ENCODE results near the gene SLC28A2. TPM values are rescaled to one million over a fixed set of nuclear protein-coding genes. Genes with fewer than 3 reads are reported as not detected.

SLC28A2 gene
- not detected in 2 replicates for total RNA-seq

DNA sequence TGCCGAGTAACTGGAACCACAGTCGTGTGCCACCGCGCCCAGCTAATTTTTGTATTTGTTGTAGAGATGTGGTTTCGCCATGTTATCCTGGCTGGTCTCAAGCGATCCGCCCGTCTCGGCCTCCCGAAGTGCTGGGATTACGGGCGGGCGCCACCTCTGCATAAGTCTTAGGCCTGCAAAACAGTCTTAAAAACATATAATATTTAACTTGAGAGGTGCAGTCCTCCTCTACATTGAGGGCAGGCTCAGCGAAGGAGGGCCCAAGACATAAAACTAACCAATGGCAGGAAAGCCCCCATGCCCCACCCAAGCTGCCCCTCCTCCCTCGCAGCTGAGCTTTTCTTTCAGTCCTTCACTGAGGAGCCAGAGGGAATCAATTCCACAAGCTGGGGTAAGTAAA, at the start of gene SLC28A2:
SLC28A2 (plus strand) TSS at position 347 of the 400 bp plus-strand sequence. CDS start 982 bp downstream, outside the sequence.
- no peak within 1 kb of the TSS for H3K4me3 Mint-ChIP-seq
- intact Hi-C loops (cut with micrococcal nuclease): no loop called here
- H3K36me3 Mint-ChIP-seq (ENCODE audit: low read depth): no peaks in the 10 kb centered on the region
- H3K27ac Mint-ChIP-seq: no peak within 1 kb of the TSS
- DNase-seq: no peak
- H3K4me1 Mint-ChIP-seq: no peaks in the 10 kb centered on the region
- no peaks in the 10 kb centered on the region for H3K27me3 Mint-ChIP-seq
- no peaks in the 10 kb centered on the region for H3K9me3 Mint-ChIP-seq

GRCh38 chr15:45203182-45203581, 48.9 kb upstream of the SLC28A2 start:
- Mint-ChIP-seq H3K27me3 (peaks cover 5% of the 10 kb centered on the region), H3K36me3 (ENCODE audit: low read depth) (no peaks in the 10 kb centered on the region), H3K4me3 (no peak overlapping the region), H3K9me3 (no peaks in the 10 kb centered on the region), H3K27ac (no peak overlapping the region), H3K4me1 (peaks cover 12% of the 10 kb centered on the region)
- no peak for DNase-seq
- intact Hi-C loops (cut with micrococcal nuclease): loop anchor here (5.0 kb wide), 1 partner anchor 491 kb away; the partner anchor contains the start of genes B2M and PATL2

GRCh38 chr15:45205192-45205591, 46.8 kb upstream of the SLC28A2 start:
- Mint-ChIP-seq H3K4me3 (no peak overlapping the region), H3K36me3 (ENCODE audit: low read depth) (no peaks in the 10 kb centered on the region), H3K27ac (peak overlapping the region; percentile 32), H3K4me1 (peaks cover 8% of the 10 kb centered on the region), H3K27me3 (peaks cover 6% of the 10 kb centered on the region), H3K9me3 (no peaks in the 10 kb centered on the region)
- intact Hi-C loops (cut with micrococcal nuclease): loop anchor here (2.0 kb wide), 2 partner anchors 16 to 254 kb away; no protein-coding TSS in a partner anchor
- peak; percentile 90 for DNase-seq

- DNase-seq: no peak
- H3K4me1 Mint-ChIP-seq: no peaks in the 10 kb centered on the region
- no peaks in the 10 kb centered on the region for H3K9me3 Mint-ChIP-seq
- intact Hi-C loops (cut with micrococcal nuclease): no loop called here
- peaks cover 13% of the 10 kb centered on the region for H3K27me3 Mint-ChIP-seq
- H3K27ac Mint-ChIP-seq: no peak overlapping the region
- no peak overlapping the region for H3K4me3 Mint-ChIP-seq
- H3K36me3 Mint-ChIP-seq (ENCODE audit: low read depth): no peaks in the 10 kb centered on the region
Observed at GRCh38 chr15:45212493-45212892, 39.5 kb upstream of the SLC28A2 start.

DNA sequence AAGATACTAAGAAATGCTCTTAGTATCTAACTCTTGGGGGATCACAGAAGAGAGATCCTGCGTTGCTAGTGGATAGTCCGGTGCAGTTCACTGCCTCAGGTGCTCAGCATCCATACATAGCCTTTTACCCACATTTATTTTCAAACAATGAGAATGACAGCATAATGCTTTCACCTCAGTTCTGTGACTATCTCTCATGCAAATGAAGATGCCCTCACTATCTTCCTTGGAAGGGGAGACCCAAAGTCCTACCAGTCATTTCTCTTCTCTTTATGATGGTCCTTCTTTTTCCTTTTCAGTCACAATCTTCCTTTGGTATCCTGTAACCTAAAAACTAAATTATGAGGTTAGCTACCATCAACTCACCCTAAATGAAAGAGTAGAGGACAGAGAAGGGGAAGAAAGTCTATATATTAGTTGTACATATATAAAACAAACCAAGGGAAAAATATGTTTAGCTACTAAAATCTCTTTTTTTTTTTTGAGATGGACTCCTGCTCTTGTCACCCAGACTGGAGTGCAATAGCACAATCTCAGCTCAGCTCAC, 30.9 kb upstream of the SLC28A2 start:
- H3K4me1 Mint-ChIP-seq: no peaks in the 10 kb centered on the region
- no peak overlapping the region for H3K4me3 Mint-ChIP-seq
- peaks cover 28% of the 10 kb centered on the region for H3K27me3 Mint-ChIP-seq
- no peaks in the 10 kb centered on the region for H3K36me3 Mint-ChIP-seq (ENCODE audit: low read depth)
- H3K27ac Mint-ChIP-seq: no peak overlapping the region
- intact Hi-C loops (cut with micrococcal nuclease): no loop called here
- DNase-seq: no peak
- H3K9me3 Mint-ChIP-seq: no peaks in the 10 kb centered on the region

GRCh38 chr15:45221967-45222366, 30.1 kb upstream of the SLC28A2 start:
- Mint-ChIP-seq H3K27me3 (peaks cover 28% of the 10 kb centered on the region), H3K36me3 (ENCODE audit: low read depth) (no peaks in the 10 kb centered on the region), H3K4me1 (no peaks in the 10 kb centered on the region), H3K4me3 (no peak overlapping the region), H3K27ac (no peak overlapping the region), H3K9me3 (no peaks in the 10 kb centered on the region)
- DNase-seq: no peak
- intact Hi-C loops (cut with micrococcal nuclease): no loop called here

- Mint-ChIP-seq H3K27me3 (peaks cover 30% of the 10 kb centered on the region), H3K9me3 (no peaks in the 10 kb centered on the region), H3K27ac (no peak overlapping the region), H3K4me3 (no peak overlapping the region), H3K36me3 (ENCODE audit: low read depth) (no peaks in the 10 kb centered on the region), H3K4me1 (no peaks in the 10 kb centered on the region)
- DNase-seq: no peak
- intact Hi-C loops (cut with micrococcal nuclease): no loop called here
Observed at GRCh38 chr15:45224621-45225217, 27.3 kb upstream of the SLC28A2 start.

DNA sequence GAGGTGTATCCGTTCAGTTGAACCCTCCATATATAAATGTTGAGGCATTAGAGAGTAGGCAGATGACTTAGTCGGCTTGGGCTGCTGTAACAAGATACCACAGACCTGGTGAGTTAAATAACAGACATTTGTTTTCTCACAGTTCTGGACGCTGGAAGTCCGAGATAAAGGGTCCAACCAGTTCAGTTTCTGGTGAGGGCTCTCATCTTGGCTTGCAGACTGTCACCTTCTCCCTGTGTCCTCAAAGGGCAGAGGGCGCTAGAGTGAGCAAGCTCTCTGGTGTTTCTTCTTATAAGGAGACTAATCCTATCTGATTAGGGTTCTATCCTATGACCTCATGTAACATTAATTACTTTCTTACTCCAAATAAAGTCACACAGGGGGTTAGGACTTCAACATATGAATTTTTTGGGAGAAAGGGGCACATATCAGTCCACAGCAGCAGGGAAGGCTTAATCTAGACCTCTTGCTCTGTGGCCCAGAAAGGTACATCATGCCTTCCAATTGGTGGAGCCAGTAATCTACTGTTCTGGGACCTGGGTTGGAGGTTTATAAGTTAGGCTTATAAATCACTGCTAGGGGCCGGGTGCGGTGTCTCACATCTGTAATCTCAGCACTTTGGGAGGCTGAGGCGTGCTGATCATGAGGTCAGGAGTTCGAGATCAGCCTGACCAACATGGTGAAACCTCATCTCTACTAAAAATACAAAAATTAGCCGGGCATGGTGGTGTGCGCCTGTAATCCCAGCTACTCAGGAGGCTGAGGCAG, 26.3 kb upstream of the SLC28A2 start:
- no peak overlapping the region for H3K4me3 Mint-ChIP-seq
- peaks cover 26% of the 10 kb centered on the region for H3K27me3 Mint-ChIP-seq
- no peak for DNase-seq
- no peak overlapping the region for H3K27ac Mint-ChIP-seq
- H3K4me1 Mint-ChIP-seq: no peaks in the 10 kb centered on the region
- H3K9me3 Mint-ChIP-seq: no peaks in the 10 kb centered on the region
- intact Hi-C loops (cut with micrococcal nuclease): no loop called here
- H3K36me3 Mint-ChIP-seq (ENCODE audit: low read depth): no peaks in the 10 kb centered on the region

GRCh38 chr15:45228931-45229330, 23.1 kb upstream of the SLC28A2 start:
- no peak overlapping the region for H3K27ac Mint-ChIP-seq
- H3K36me3 Mint-ChIP-seq (ENCODE audit: low read depth): no peaks in the 10 kb centered on the region
- H3K4me3 Mint-ChIP-seq: no peak overlapping the region
- H3K9me3 Mint-ChIP-seq: peaks cover 6% of the 10 kb centered on the region
- intact Hi-C loops (cut with micrococcal nuclease): no loop called here
- no peak for DNase-seq
- no peaks in the 10 kb centered on the region for H3K4me1 Mint-ChIP-seq
- H3K27me3 Mint-ChIP-seq: peaks cover 13% of the 10 kb centered on the region

DNA sequence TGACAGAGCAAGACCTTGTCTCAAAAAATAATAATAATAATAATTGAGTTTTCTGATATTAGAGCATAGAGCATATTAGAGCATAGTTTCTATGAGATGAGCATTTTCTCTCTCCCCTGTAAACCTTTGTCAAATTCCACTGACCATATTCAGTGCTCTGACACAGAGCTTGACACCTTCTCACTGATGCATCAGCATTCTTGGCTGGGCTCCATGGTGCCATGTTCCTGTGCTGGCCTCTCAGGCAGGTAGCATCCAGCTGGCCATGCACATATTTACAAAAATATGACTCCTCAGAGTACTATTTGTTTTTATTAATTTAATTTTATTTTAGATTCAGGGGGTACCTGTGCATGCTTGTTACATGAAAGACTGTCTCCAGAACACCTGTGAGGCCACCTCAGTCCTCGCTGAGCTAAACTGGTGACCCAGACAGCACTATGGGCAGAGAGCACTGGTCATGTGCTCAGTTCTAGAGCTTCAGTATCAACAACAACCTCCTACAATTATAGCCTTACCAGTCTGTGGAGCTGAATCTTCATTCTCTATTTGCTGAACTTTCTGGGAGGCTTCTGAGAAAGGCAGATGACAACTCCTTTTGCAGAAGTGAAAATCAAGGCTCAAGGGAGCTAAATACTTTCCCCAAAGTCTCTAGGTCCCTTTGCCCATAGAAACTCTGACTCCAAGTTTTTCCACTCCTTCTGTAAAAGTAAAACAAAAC, 21.6 kb upstream of the SLC28A2 start:
- no peak for DNase-seq
- Mint-ChIP-seq H3K9me3 (peaks cover 6% of the 10 kb centered on the region), H3K36me3 (ENCODE audit: low read depth) (no peaks in the 10 kb centered on the region), H3K4me1 (no peaks in the 10 kb centered on the region), H3K27ac (no peak overlapping the region), H3K4me3 (no peak overlapping the region), H3K27me3 (peaks cover 7% of the 10 kb centered on the region)
- intact Hi-C loops (cut with micrococcal nuclease): no loop called here

DNA sequence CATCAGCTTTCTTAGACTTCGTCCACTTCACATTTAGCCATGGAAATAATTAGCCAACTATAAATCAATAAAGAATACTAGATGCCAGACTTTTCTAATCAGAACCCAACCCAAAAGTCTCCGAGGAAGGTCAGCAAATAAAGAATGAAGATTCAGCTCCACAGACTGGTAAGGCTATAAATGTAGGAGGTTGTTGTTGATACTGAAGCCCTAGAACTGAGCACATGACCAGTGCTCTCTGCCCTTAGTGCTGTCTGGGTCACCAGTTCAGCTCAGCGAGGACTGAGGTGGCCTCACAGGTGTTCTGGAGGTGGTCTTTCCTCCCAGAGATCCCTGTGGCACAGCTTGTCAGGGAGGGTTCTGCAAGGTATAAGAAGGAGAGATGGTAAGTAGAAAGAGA, 20.9 kb upstream of the SLC28A2 start:
- Mint-ChIP-seq H3K27me3 (peaks cover 7% of the 10 kb centered on the region), H3K4me3 (no peak overlapping the region), H3K4me1 (no peaks in the 10 kb centered on the region), H3K9me3 (peaks cover 6% of the 10 kb centered on the region), H3K36me3 (ENCODE audit: low read depth) (no peaks in the 10 kb centered on the region), H3K27ac (no peak overlapping the region)
- intact Hi-C loops (cut with micrococcal nuclease): no loop called here
- no peak for DNase-seq

DNA sequence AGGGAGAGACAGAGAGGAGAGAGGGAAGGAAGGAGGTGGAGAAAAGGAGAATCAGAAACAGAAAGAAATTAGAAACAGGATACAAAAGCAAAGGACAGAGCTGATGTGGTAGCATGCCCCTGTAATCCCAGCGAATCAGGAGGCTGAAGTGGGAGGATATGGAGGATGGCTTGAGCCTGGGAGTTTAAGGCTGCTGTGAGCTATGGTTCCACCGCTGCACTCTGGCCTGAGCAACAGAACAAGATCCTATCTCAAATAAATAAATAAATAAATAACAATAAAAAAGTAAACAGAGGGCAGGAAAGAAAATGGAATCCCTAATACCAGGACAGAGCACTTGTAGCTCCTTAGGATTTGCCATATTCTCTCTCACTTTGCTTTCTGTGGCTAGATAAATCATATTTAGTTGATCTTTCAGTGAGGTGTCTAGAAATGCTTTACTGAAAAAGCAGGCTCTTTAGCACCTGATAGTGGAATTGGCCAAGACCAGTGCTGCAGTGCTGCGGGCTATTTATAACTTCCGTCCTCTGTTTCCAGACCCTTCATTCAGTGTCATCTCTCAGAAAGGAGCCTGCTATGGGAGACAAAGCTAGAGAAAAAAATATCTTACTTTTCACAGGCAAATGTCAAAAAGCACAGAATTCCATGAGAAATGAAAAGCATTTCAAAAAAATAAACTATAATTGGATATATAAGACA, 20.0 kb upstream of the SLC28A2 start:
- Mint-ChIP-seq H3K36me3 (ENCODE audit: low read depth) (no peaks in the 10 kb centered on the region), H3K4me3 (no peak overlapping the region), H3K27me3 (peaks cover 7% of the 10 kb centered on the region), H3K4me1 (no peaks in the 10 kb centered on the region), H3K27ac (no peak overlapping the region), H3K9me3 (peaks cover 10% of the 10 kb centered on the region)
- intact Hi-C loops (cut with micrococcal nuclease): no loop called here
- DNase-seq: no peak

DNA sequence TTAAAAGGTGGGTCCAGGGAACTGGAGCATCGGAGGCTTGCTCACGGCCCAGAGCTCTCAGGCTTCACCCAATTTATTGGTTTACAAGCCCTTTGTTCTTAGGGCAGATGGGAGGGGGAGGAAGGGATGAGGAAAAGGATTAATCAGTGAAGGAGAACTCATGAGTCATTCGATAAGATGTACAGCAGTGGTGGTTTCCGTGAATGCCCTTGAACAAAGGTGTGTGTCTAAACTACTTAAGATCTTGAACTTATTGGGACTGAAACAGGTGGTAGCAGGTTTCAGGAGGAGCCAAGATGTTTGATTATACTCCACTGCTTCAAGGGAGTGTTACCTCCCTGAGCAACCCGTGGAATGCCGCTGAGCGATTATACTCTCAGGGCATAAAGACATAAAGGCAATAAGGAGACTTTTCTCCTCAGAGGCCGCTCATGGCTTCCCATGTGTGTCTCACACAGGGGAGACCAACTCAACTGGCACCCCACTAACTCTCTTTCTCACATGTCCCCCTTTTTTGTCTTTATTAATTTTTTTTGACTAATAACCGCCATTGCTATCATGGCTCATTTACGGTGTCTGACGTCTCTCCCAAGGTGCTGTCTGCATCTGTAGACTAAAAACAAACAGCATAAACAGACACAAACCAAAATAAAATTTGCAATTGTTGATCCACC, 17.3 kb upstream of the SLC28A2 start:
- Mint-ChIP-seq H3K4me1 (no peaks in the 10 kb centered on the region), H3K36me3 (ENCODE audit: low read depth) (no peaks in the 10 kb centered on the region), H3K27me3 (peaks cover 5% of the 10 kb centered on the region), H3K9me3 (peaks cover 24% of the 10 kb centered on the region), H3K4me3 (no peak overlapping the region), H3K27ac (no peak overlapping the region)
- intact Hi-C loops (cut with micrococcal nuclease): no loop called here
- no peak for DNase-seq

Measured in activated CD4-positive, alpha-beta T cell treated with anti-CD3 and anti-CD28 coated beads, Interleukin-2, amount 10 ng/mL, durations not matched to agents 24 days and 14 days (primary cell).